ENCODE results near the gene ZFR2.

DNA sequence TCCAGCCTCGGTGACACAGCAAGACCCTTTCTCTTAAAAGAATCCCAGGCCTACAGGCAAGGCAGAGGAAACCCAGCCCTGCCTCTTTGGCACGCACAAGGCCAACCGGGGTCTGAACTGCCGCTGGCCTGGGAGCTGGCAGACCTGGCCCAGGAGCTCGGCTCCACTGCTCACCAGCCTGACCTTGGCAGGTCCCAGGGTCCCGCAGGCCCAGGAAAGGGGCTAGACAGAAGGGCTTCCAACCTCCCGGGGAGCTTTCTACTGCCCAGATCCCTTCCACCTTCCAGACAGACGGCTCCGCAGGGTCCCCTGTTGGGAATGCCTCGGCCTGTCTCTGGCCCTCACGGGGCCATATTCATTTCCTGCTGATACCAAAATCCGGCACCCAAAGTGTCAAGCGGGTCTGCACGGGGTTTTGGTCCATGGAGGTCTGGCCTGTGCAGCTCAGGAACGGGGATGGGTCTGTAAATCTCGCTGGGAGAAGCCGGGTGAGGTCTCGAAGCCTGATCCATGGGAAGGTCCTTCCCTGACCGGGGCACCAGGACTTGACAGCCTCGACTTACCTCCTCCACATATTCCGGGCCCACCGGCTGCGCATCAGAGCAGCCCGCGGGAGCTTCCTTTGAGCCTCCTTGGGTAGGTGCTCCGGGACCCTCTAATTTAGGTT lies 46.0 kb downstream of the ZFR2 start:
- TF ChIP-seq, protein P1, sequence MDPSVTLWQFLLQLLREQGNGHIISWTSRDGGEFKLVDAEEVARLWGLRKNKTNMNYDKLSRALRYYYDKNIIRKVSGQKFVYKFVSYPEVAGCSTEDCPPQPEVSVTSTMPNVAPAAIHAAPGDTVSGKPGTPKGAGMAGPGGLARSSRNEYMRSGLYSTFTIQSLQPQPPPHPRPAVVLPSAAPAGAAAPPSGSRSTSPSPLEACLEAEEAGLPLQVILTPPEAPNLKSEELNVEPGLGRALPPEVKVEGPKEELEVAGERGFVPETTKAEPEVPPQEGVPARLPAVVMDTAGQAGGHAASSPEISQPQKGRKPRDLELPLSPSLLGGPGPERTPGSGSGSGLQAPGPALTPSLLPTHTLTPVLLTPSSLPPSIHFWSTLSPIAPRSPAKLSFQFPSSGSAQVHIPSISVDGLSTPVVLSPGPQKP (IDR thresholded peaks at IDR 0.05; ENCODE audit: low read depth, low read length) = no peak
- TF ChIP-seq, protein P2, sequence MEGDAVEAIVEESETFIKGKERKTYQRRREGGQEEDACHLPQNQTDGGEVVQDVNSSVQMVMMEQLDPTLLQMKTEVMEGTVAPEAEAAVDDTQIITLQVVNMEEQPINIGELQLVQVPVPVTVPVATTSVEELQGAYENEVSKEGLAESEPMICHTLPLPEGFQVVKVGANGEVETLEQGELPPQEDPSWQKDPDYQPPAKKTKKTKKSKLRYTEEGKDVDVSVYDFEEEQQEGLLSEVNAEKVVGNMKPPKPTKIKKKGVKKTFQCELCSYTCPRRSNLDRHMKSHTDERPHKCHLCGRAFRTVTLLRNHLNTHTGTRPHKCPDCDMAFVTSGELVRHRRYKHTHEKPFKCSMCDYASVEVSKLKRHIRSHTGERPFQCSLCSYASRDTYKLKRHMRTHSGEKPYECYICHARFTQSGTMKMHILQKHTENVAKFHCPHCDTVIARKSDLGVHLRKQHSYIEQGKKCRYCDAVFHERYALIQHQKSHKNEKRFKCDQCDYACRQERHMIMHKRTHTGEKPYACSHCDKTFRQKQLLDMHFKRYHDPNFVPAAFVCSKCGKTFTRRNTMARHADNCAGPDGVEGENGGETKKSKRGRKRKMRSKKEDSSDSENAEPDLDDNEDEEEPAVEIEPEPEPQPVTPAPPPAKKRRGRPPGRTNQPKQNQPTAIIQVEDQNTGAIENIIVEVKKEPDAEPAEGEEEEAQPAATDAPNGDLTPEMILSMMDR (IDR thresholded peaks at IDR 0.05) = no peak
- TF ChIP-seq HDAC2 (IDR thresholded peaks at IDR 0.05) (no peak), JUNB (IDR thresholded peaks at IDR 0.05) (no peak), BHLHE40 (IDR thresholded peaks at IDR 0.05; ENCODE audit: low read depth, low read length) (no peak), ZNF302 (CRISPR knock-in tag; IDR thresholded peaks at IDR 0.05) (no peak), POLR2A (IDR thresholded peaks at IDR 0.05; ENCODE audit: low read length) (no peak)
- TF ChIP-seq, protein P3, sequence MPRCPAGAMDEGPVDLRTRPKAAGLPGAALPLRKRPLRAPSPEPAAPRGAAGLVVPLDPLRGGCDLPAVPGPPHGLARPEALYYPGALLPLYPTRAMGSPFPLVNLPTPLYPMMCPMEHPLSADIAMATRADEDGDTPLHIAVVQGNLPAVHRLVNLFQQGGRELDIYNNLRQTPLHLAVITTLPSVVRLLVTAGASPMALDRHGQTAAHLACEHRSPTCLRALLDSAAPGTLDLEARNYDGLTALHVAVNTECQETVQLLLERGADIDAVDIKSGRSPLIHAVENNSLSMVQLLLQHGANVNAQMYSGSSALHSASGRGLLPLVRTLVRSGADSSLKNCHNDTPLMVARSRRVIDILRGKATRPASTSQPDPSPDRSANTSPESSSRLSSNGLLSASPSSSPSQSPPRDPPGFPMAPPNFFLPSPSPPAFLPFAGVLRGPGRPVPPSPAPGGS (IDR thresholded peaks at IDR 0.05) = no peak
- TF ChIP-seq, protein P4, sequence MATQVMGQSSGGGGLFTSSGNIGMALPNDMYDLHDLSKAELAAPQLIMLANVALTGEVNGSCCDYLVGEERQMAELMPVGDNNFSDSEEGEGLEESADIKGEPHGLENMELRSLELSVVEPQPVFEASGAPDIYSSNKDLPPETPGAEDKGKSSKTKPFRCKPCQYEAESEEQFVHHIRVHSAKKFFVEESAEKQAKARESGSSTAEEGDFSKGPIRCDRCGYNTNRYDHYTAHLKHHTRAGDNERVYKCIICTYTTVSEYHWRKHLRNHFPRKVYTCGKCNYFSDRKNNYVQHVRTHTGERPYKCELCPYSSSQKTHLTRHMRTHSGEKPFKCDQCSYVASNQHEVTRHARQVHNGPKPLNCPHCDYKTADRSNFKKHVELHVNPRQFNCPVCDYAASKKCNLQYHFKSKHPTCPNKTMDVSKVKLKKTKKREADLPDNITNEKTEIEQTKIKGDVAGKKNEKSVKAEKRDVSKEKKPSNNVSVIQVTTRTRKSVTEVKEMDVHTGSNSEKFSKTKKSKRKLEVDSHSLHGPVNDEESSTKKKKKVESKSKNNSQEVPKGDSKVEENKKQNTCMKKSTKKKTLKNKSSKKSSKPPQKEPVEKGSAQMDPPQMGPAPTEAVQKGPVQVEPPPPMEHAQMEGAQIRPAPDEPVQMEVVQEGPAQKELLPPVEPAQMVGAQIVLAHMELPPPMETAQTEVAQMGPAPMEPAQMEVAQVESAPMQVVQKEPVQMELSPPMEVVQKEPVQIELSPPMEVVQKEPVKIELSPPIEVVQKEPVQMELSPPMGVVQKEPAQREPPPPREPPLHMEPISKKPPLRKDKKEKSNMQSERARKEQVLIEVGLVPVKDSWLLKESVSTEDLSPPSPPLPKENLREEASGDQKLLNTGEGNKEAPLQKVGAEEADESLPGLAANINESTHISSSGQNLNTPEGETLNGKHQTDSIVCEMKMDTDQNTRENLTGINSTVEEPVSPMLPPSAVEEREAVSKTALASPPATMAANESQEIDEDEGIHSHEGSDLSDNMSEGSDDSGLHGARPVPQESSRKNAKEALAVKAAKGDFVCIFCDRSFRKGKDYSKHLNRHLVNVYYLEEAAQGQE (IDR thresholded peaks at IDR 0.05) = no peak
- TF ChIP-seq, protein P5, sequence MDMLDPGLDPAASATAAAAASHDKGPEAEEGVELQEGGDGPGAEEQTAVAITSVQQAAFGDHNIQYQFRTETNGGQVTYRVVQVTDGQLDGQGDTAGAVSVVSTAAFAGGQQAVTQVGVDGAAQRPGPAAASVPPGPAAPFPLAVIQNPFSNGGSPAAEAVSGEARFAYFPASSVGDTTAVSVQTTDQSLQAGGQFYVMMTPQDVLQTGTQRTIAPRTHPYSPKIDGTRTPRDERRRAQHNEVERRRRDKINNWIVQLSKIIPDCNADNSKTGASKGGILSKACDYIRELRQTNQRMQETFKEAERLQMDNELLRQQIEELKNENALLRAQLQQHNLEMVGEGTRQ (IDR thresholded peaks at IDR 0.05) = no peak
